Activated CD8-positive, alpha-beta memory T cell treated with anti-CD3 and anti-CD28 coated beads for 1 hour (primary cell): ENCODE data around the gene INO80B.
"Not testable (repeated sequence)": the region's sequence is repeated elsewhere in the genome, so short reads cannot be mapped to it uniquely, and the experiment has no call there.

Experiments
- DNase-seq, 2 donors: peaks; one replicate each; pipeline ENCODE4 v3.0.0-alpha.2; 2020; ENCODE audit warnings: low read depth in 1 of 2; ENCODE audit errors: extremely low read depth in 1 of 2

Gene INO80B

DNA sequence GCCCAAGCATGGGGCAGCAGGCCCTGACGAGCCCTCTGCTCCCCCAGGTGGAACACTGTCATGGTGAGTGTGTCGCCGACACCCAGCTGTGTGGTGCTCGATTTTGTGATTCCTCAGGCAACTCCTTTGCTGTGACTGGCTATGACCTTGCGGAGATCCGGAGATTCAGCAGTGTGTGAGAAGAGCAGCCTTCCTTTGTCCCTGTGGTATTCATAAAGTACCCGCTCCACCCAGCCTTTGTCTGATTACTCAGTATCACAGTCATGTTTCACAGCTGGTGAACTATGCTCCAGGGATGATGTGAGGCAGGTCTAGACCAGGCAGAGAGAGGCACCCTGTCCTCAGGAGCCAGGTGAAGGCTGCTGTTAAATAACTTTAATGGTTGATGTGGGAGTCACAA is 29.4 kb upstream of the INO80B start:
- DNase-seq: no peak

DNA sequence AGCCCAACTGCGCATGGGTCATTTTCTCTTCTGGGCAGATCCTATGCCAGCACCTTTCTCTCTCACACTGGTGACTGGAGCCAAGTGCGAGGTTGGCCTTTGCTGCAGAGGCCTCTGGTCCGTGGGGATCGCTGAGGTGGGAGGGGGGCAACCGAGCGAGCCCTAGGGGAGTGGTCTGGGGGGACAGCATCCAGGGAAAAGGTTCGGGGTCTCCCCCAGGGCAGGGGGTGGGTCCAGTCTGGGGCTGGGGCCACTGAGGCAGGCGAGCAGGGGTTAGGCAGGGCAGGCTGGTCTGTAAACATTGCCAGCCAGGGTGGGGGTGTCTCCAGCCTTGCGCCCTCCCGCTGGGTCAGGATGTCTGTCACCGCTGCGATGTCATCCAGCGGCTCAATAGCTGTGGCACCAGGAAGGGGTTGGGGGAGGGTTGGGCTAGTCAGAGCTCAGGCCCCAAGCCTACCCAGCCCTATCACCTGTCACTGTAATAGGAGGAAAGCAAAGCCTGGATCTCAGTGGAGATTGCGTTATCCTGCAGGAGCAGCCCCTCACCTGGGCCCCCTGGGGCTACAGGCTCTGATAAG is 28.6 kb upstream of the INO80B start:
- no peak for DNase-seq

DNA sequence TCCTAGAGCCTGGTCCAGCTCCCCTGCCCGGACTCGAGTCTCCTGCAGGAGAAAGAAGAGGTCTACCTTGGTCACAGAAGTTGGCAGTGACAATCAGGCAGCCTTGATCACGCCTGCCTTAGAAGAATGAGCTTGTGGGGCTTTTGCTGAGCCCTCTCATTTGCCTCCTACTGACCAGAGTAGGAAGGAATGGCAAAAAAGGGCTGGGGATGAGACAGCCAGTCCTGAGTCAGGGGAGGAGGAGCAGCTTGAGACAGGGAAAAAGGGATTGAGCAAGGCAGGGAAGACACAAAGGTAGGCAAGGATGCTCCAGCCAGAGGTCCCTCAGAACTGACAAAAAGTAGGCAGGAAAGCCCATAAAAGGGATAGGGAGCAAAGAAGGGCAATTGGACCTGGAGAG is 27.3 kb upstream of the INO80B start:
- no peak for DNase-seq

DNA sequence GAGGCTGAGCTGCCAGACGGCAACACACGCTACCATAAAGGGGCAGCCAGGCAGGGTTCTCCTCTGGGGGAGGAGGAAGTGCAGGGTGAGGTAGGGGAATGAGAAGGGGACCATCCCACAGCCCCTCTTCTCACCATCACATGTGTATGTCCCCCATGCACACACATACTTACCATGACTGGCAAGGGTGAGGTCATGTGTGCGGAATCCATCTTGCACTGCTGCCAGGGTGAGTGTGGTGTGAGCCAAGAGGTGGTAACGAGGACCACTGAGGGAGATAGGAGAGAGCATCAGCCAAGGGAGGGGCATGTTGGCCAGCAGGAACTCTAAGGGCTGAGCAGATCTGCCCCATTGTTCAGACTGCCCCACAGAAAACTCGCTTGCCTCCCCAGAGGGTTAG is 26.2 kb upstream of the INO80B start:
- no peak for DNase-seq

DNA sequence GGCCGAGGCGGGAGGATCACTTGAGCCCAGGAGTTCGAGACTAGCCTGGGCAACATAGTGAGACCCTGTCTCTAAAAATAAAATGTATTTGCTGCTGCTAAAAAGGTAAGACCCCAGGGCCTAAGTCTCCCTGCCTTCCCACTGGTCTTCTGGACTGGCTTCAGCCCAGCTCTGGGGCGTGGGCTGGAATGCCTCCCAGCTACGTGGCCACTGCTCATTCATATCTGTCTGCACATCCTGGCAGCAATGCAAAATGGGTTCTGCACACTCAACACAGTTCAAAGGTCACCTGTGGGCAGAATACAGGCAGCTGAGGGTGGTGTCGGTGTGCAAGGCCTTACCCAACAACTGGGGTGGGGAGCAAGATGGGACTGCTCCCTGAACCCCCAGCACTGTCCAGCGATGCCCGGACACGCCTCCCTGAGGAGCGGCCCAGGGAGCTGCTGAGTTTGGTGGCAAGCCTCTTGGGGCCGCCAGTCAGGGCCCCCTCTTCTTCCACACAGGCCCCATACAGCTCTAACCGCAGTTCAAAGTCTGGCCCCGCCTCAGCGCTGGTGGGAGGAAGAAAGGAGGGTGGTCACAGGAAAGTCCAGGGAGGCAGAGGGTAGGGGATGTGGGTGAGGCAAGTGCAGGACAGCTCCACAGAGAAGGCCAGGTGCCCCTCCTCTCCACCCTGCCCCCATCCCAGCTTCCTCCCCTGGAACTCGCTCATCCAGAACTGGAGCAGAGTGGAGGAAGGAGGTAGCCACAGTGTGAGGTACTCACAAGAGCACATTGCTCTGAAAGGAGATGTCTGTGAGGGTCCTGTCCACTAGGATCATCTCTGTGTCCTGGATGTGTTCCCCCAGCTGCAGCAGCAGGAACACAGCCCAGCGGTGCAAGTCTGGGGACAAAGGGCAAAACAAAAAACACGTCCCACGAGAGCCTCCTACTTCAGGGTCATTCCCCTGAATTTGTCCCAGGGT is 25.1 kb upstream of the INO80B start:
- DNase-seq: no peak

DNA sequence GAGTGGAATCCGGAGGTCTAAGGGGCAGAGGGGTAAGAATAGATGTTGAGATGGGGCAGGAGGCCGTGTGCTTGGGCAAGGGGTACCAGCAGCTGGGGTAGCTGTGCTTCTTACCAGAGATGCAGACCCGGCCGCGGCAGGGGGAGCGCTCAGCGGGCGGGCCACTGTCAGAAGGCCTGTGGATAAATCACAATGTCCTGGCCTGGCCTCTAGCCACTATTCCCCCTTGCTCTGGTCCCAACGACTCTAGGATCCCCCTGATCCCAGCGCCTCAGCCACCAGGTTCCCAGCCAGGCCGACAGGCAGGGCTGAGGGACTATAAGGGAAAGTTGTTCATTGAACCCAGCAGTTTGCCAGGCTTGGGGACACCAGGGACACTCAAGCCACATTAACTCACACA is 24.4 kb upstream of the INO80B start:
- DNase-seq: no peak

DNA sequence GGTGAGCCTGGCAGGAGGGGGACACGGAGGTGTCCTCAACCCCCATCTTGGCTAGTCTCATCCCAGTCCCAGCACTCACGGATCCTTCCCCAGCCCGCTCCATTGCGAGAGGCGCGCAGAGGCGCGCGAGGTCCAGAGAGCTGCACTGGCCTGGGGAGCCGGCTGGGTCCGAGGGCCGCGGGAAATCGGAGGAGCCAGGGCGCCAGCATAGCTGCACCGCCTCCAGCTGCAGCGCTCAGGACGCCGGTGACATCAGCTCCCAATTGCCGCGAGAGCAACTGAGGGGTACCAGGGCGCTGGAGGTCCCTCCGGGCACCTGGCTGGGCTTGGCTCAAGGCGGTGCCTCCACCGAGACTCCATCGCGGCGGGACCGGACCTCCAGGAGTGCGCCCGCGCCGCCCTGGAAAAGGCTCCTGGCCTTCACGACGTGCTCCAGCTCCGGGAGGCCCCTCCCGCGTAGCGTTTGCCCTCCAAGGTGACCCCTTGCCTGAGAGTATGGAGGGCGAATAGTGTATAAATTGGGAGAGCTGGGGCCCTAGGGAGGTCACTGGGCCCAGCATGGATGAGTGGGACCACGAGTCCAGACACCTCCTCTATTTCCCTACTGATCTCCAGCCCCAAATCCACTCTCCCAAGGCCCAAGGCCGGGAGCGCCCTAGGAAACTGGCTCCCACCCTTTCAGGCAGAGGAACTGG is 18.6 kb upstream of the INO80B start:
- no peak for DNase-seq

DNA sequence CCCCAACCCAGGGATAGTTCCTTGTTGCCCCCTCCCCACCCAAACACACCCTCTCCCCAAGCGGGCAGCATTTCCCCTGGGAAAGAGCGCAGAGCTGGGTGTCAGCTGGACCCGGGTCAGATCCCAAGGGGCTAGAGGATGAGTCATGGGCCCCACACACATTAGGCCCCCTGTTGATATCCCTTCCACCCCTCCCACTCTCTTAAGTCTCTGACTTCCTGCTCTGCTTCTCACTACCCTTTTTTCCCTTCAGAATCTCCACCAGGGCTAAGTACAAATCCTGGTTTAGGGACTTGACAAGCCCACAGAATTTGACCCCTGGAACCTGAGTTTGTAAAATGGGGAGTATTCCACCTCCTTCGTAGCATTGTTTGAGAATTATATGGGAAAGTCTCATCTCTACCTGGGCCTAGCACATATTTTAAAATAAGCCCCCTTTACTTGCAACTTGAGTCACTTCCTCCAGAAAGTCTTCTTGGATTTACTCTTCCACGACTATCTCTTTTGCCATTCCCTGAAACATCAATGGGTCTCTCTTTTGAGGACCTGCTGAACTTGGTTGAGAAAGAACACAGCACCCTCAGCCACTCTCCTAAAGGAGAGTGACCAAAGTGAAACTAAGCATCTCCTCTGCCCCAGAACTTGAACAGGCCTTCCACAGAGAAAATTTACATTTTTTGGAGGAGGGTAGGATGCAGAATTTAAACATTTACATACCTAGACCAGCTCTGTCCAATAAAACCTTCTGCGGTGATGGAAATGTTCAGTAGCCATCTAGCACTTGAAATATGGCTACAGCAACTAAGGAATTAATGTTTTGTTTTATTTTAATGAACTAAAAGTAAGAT is 17.8 kb upstream of the INO80B start:
- no peak for DNase-seq

DNA sequence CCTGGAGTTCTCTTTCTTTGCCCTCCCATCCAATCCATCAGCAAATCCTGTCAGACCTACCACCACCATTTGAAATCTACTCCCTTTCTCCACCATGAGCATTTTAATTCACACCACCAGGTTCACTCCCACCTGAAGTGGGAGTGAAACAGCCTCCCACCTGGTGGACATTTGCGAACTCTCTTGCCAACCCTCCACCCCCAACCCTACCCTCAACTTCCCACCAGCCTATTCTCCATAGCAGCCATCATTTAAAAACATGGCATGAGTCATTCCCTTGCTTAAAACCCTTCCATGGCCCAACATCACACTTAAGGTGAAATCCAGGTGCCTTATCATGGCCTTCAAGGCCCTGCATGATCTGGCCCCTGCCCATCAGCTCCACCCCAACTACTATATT is 16.6 kb upstream of the INO80B start:
- DNase-seq: no peak

DNA sequence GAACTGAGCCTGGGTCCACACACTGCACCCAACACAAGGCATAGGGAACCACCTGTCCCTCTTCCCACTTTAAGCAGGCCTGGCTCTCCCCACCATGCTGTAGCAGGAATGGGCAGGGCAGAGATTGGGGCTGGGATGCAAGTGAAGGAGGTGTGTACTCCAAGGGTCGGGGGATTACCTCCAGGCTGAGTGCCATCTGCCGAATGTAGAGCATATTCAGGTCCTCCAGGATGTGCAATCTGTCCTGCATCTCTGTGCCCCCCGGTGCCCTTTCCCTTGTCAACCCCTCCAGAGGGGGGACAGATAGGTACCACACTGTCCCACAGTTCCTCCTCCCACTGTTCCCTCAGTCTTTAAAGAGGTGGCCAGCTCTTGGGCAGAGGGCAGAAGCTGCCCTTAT is 15.5 kb upstream of the INO80B start:
- no peak for DNase-seq

DNA sequence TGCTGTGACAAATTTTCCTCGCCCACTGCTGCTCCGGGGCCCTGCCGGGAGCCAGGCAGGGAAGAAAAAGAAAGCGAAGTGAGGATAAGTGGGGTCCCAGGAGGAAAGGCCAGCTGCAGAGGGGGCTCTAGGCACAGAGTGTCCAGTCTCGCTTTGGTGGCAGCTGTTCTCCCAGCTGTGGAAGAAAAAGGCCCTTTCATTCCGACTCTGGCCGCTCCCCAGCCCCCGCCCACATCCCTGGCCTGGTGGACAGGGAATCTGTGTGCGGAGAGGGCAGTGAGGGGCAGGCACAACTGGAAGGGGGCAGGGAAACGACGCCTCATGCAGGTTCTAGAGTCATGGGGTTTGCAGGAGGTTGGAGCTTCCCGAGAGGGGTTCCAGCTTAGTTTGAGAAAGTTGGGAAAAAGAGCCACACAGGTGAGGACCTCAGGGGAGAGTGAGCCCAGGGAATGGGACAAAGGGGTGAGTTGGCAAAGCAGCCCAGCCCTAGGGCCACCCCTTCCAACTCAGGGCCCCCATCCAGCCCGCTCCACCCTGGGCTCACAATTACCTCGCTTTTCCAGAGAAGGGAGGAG is 15.0 kb upstream of the INO80B start:
- DNase-seq: no peak

DNA sequence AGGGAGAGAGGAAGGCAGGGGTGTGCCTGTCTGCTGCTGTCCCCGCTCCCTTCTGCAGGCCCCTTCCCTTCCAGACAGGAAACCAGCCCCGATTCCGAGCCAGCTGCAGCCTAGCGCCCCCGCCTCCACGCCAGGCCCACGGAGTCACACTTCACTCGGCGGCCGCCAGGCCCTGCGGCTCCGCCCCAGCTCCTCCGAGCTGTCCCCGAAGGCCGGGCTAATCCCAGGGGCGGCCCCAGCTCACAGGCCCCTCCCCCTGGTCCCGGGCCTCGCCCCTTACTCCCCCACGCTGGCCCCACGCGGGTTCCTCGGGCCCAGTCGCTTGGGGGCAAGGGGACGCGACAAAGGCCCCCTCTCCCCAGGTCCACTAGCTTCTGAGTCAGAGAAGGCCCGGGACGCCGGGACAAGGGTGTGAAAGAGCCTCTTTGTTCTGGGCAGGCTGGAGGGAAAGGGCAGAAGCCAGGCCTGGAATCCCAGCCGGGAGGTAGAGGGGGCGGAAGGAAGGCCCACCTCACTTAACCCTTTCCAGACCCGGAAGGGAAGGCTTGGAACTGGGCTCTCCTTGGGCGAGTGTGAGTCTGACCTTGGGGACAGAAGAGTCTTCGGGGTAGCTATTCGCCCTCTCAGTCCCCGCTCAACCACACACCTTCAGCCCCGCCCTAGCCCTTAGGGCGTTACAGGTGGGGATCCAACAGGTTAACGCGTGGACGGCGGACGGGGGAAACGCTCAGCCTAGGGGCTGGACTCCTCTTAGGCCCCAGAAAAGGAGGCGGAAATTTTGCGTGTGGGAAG is 14.3 kb upstream of the INO80B start:
- DNase-seq: no peak

DNA sequence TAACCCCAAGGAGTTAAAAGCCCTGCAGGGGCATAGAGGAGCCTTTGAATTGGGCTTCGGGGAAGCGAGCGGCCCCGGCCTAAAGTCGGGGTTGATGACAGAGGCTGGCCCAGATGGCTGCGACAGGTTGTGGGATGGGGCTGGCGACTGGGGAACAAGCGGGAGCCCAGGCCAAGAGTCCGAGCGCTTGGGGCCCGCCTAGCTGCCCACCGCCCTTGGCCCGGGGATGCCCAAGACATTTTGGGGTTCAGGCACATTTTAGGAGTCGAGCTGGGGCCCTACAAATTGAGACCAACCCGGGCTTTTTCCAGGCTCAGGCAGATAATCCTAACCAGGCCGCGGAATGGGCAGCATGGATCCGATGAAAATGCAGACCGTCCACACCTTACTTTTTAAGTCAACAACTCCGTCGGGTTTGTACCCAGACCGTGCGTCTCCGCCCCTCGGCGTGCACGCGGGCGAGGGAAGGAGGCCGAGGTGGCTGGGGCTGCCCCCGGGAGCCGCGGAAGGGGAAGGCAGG is 13.7 kb upstream of the INO80B start:
- no peak for DNase-seq

DNA sequence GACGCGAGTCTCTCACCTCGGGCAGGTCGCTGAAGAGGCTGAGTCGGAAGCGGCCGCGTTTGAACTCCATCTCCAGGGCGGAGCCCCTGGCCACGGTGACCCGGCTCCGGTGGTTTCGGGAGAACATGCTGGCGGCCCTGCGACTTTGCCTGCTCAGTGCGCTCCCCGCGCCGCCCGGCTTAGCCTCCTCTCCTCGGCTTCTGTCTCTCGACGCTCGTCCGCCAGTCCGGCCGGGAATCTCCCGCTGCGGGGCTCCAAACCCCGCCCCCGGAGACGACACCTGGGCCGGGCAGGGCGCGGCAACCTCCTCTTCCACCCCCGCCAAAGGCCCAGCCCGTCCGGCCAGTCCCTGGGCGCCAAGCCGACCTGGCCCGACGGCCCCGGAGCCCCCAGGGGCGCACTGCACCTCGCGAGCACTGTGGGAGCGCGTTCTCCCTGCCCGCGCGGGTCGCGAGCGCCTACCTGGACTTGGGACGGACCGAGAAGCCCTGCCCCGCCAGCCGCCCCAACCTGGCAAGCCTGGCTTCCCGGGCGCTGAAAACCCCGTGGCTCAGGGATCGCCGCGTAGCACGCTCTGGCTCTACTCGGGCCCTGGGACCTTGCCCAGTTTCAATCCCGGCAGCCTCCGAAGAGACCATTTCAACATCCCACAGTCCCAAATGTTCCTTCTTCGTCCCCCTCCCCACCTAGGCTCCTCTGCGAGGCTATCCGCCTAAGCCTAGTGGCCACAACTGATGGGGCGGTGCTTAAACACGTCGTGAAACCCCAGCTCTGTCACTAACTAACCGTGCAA is 13.0 kb upstream of the INO80B start, which contains the start of gene RTKN:
Gene RTKN (minus strand): TSS at position 248 of the 793 bp plus-strand sequence. CDS start 121 bp downstream, at position 127.
- DNase-seq: no peak

DNA sequence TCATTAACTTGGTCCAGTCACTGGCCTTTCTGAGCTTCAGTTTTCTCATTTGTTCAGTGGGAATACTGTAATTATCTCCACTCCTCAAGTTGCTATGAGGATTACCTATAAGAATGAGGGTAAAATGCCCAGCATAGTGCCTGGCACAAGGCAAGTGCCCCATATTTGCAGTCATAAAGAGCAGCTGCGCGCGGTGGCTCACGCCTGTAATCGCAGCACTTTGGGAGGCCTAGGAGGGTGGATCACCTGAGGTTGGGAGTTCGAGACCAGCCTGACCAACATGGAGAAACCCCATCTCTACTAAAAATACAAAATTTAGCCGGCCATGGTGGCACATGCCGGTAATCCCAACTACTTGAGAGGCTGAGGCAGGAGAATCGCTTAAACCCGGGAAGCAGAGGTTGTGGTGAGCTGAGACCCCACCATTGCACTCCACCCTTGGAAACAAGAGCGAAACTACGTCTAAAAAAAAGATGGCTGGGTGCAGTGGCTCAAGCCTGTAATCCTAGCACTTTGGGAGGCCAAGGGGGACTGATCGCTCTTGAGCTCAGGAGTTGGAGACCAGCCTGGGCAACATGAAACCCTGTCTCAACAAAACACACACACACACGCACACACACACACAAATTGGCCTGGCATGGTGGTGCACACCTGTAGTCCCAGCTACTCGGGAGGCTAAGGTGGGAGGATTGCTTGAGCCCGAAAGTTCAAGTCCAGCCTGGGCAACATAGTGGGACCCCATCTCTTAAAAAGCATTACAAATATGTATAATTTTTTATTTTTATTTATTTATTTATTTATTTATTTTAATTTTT is 12.2 kb upstream of the INO80B start:
- DNase-seq: not testable (repeated sequence)

DNA sequence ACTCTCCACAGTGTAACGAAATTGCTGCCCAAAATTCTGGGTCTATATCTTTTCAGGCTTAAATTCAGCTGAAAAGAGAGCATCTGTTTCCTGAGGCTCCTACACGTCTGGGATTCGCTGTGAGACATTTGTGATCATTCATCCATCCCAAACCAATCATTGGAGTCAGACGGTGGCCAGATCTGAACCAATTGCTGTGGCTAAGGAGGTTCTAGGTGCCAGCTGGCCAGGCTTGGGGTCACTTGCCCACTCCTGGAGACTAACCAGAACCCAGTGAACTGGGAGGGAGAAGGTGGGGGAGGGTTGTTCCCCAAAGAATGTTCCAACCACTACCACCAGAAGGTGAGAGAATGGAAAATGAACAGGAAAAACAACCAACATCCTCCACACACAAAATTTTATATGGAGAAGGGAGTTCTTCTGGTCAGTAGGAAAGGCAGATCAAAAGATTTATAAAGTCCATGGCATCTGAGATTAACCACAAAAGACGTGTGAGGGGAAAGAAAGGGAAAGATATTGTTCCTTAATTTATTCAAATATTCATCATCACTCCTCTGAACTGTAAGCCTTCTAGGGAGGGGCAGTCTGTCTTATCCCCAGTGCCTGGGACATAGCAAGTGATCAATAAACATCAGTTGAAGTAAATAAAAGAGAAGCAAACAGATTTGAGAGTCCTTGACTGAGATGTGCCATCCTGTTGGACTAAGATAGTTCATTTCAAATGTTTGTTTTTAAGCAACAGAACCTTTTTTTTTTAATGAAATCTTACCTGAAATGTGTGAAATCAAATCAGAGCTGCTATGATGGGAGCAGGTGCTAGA is 10.2 kb upstream of the INO80B start:
- no peak for DNase-seq
